ENCODE measurements around the gene RYR1.

DNA sequence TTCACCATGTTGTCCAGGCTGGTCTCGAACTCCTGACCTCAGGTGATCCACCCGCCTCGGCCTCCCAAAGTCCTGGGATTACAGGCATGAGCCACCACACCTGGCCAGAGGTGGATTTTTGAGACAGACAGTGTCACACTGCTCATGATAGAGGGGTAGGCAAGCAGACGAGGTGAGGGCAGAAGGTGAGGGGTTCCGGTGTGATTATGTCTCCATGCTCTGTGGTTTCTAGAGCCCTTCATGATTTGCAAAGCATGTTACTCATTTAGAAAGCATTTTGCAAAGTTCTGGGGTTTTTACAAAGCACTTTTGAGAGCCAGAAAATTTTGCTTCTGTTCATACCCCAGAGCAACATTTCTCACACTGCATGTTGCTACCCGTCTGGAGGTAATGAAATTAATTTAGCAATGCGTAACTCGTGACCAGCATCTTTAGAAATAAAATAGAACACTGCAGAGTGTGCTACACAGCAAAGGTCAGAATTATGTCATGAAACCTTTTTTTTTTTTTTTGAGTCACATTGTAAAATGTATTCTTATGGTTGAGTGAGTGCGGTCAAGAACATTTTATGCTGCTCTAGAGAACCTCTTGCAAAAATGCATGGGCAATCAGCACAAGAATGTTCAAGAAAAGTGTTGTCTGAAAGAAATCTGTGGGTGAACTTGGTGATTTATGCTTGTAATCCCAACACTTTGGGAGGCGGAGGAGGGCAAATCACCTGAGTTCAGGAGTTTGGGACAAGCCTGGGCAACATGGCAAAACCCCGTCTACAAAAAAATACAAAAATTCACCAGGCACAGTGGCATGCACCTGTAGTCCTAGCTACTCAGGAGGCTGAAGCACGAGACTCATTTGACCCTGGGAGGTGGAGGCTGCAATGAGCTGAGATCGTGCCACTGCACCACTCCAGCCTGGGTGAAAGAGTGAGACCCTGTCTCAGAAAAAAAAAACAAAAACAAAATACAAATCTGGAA, 126.2 kb downstream of the RYR1 start:
- no peak for TF ChIP-seq POLR2AphosphoS5 (IDR thresholded peaks at IDR 0.05; ENCODE audit: low read depth)
- TF ChIP-seq, protein P1, sequence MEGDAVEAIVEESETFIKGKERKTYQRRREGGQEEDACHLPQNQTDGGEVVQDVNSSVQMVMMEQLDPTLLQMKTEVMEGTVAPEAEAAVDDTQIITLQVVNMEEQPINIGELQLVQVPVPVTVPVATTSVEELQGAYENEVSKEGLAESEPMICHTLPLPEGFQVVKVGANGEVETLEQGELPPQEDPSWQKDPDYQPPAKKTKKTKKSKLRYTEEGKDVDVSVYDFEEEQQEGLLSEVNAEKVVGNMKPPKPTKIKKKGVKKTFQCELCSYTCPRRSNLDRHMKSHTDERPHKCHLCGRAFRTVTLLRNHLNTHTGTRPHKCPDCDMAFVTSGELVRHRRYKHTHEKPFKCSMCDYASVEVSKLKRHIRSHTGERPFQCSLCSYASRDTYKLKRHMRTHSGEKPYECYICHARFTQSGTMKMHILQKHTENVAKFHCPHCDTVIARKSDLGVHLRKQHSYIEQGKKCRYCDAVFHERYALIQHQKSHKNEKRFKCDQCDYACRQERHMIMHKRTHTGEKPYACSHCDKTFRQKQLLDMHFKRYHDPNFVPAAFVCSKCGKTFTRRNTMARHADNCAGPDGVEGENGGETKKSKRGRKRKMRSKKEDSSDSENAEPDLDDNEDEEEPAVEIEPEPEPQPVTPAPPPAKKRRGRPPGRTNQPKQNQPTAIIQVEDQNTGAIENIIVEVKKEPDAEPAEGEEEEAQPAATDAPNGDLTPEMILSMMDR (IDR thresholded peaks at IDR 0.05; ENCODE audit: insufficient read depth, low read length) = no peak
- no peak for TF ChIP-seq SPI1 (IDR thresholded peaks at IDR 0.05; ENCODE audit: borderline replicate concordance, low read depth)
- TF ChIP-seq, protein P2, sequence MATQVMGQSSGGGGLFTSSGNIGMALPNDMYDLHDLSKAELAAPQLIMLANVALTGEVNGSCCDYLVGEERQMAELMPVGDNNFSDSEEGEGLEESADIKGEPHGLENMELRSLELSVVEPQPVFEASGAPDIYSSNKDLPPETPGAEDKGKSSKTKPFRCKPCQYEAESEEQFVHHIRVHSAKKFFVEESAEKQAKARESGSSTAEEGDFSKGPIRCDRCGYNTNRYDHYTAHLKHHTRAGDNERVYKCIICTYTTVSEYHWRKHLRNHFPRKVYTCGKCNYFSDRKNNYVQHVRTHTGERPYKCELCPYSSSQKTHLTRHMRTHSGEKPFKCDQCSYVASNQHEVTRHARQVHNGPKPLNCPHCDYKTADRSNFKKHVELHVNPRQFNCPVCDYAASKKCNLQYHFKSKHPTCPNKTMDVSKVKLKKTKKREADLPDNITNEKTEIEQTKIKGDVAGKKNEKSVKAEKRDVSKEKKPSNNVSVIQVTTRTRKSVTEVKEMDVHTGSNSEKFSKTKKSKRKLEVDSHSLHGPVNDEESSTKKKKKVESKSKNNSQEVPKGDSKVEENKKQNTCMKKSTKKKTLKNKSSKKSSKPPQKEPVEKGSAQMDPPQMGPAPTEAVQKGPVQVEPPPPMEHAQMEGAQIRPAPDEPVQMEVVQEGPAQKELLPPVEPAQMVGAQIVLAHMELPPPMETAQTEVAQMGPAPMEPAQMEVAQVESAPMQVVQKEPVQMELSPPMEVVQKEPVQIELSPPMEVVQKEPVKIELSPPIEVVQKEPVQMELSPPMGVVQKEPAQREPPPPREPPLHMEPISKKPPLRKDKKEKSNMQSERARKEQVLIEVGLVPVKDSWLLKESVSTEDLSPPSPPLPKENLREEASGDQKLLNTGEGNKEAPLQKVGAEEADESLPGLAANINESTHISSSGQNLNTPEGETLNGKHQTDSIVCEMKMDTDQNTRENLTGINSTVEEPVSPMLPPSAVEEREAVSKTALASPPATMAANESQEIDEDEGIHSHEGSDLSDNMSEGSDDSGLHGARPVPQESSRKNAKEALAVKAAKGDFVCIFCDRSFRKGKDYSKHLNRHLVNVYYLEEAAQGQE (IDR thresholded peaks at IDR 0.05; ENCODE audit: insufficient replicate concordance, low read depth) = no peak
- no peak for TF ChIP-seq GABPA (IDR thresholded peaks at IDR 0.05; ENCODE audit: low read depth)

All from HL-60 (cell line).